ENCODE results near the gene FN3K.

Gene FN3K

GRCh38 chr17:82793974-82794630 lies 58.7 kb downstream of the FN3K start:
- in situ Hi-C loops (cut with MboI; ENCODE audit: low sequenced_read_pairs): no loop called here

DNA sequence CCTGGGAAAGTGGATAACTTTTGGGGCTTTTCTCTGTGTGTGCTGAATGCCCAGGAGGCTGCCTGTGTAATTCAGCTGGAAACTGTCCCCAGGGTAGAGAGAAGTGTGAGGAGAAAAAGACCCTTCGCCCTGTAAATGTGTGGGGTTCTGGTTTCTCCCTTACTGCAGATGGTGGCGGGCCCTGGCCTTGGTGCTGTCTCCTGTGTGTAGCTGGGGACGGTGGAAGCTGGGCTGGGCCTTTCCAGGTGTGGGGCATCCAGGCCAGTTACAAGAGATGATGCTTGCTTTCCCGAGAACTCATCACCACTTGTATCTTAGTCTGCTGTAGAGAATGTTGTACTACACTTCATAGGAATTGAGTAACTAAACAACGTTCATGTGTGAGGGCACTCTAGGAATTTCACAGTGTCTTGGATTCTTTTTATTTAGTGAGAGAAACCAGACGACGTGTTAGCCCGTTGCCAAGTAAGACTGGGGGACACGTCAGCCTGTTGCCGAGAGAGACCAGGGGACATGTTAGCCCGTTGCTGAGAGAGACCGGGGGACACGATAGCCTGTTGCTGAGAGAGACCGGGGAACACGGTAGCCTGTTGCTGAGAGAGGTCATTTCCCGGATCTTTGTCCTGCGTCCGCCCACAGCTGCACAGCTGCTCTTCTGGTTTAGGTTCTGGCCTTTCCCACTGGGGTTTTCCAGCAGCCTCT lies 59.5 kb downstream of the FN3K start:
- in situ Hi-C loops (cut with MboI; ENCODE audit: low sequenced_read_pairs): no loop called here

DNA sequence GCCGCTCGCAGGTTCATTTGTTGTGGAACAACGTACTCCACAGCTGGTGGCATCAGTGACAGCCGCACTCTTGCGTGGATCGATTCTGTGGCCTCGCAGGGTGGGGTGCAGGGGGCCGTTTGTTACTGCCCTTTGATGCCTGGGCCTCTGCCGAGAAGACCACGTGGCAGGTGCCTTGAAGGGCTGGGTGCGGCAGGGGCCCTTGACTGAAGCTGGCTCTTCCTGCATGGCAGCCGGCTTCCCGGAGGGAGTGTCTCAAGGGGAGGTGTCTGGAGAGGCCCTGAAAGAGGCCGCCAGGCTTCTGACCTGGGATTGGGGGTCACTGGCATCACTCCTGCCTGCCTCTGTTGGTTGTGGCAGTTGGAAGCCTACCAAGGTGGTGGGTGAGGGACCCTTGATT lies 60.2 kb downstream of the FN3K start:
- in situ Hi-C loops (cut with MboI; ENCODE audit: low sequenced_read_pairs): no loop called here

DNA sequence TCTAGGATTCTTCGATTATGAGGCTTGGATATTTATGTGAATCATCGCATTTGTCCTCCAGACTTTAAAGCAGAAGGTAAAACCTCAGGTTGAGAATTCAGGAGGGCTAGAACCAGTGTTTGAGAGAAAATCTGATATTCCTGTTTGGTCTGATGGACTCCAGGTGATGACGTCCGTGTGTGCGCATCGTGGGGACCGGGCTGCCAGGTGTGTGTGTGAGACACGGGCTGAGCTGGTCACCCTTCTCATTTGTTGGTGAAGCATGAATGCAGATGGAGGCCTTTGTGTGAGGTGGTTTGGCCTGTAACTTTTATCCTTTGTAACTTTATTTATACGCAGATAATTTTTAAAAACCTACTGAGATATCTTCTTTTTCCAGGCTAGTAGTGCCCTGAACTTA lies 61.6 kb downstream of the FN3K start:
- in situ Hi-C loops (cut with MboI; ENCODE audit: low sequenced_read_pairs): no loop called here

DNA sequence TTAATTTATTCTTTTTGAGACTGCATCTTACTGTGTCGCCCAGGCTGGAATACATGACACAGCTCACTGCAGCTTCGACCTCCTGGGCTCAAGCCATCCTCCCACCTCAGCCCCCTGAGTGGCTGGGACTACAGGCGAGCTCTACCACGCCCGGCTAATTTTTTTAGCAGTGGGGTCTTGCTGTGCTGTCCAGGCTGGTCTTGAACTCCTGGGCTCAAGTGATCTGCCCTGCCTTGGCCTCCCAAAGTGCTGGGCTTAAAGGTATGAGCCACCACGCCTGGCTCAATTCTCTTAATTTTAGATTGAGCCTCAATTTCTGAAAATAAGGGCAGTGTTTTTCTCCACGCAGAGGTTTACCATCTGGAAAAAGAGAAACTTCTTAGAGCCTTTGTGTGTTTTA lies 63.3 kb downstream of the FN3K start:
- in situ Hi-C loops (cut with MboI; ENCODE audit: low sequenced_read_pairs): no loop called here

DNA sequence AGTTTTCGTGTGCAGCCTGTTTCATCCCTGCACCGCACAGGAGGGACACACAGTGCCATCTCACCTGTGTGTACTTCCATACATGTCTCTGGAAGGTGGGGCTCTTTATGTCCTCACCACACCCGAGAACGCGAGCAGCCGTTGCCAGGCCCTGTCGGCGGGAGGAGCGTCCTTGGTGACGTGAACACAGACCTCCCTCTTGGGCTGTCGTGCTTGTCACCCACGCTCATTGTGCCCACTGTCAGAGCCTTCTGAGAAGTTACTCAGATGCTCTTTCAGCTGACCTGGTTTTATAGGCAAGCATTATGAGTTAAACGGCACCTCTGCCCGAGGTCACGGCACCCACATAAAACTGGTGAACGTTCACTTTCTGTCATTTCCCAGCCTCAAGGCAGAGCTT lies 64.2 kb downstream of the FN3K start:
- in situ Hi-C loops (cut with MboI; ENCODE audit: low sequenced_read_pairs): no loop called here
